Tibial artery (tissue), 4 donors: Measurements from ENCODE around the gene CKMT2.
A peak's percentile ranks its signal among the peaks of the same experiment; 100 is the strongest.

Experiments
- DNase-seq, 2 donors: peaks; one replicate each; pipeline ENCODE4 v3.0.0-alpha.2; 2019
- H3K27ac ChIP-seq, 2 donors: fragments of 200-600 bp; sonication (generic) in 1 of 2; 1 replicate in 1 of 2; 2 replicates in 1 of 2; pipeline ENCODE4 v1.5.1; 2018 to 2019; ENCODE audit warnings: mild to moderate bottlenecking in 1 of 2
- H3K27me3 ChIP-seq, 2 donors: fragments of 200-600 bp; sonication (generic) in 1 of 2; one replicate each; pipeline versions ENCODE4 v1.5.1 to v1.6.0; 2016 to 2019
- H3K36me3 ChIP-seq, 3 donors: fragments of 200-600 bp; sonication (generic) in 2 of 3; one replicate each; pipeline ENCODE4 v1.5.1; 2016 to 2019; ENCODE audit warnings: mild to moderate bottlenecking in 2 of 3
- H3K4me1 ChIP-seq, 4 donors: fragments of 200-600 bp; sonication (generic) in 2 of 4; 1 replicate in 3 of 4; 2 replicates in 1 of 4; pipeline ENCODE4 v1.5.1; 2016 to 2019
- H3K4me3 ChIP-seq, 2 donors: fragments of 200-600 bp; sonication (generic) in 1 of 2; 1 replicate in 1 of 2; 2 replicates in 1 of 2; pipeline ENCODE4 v1.5.1; 2018 to 2019; ENCODE audit warnings: mild to moderate bottlenecking in 2 of 2
- H3K9me3 ChIP-seq, 3 donors: fragments of 200-600 bp; sonication (generic) in 1 of 3; one replicate each; pipeline ENCODE4 v1.5.1; 2016 to 2019
- intact Hi-C: fragments of 100-400 bp; cut with DNase I; formaldehyde crosslinking; loops from one replicate; pipeline ENCODE4 v1.15.0; 2023; ENCODE audit warnings: low total_unique reads
- TF ChIP-seq, protein P1 (sequence below), 2 experiments: fragments of 200-600 bp in 1 of 2; fragments of 450-650 bp in 1 of 2; IDR thresholded peaks; one replicate each; pipeline ENCODE4 v1.5.1; 2017 to 2019; ENCODE audit warnings: antibody characterized with exemption in 2 of 2, mild to moderate bottlenecking in 1 of 2, moderate library complexity in 1 of 2

The CKMT2 gene

DNA sequence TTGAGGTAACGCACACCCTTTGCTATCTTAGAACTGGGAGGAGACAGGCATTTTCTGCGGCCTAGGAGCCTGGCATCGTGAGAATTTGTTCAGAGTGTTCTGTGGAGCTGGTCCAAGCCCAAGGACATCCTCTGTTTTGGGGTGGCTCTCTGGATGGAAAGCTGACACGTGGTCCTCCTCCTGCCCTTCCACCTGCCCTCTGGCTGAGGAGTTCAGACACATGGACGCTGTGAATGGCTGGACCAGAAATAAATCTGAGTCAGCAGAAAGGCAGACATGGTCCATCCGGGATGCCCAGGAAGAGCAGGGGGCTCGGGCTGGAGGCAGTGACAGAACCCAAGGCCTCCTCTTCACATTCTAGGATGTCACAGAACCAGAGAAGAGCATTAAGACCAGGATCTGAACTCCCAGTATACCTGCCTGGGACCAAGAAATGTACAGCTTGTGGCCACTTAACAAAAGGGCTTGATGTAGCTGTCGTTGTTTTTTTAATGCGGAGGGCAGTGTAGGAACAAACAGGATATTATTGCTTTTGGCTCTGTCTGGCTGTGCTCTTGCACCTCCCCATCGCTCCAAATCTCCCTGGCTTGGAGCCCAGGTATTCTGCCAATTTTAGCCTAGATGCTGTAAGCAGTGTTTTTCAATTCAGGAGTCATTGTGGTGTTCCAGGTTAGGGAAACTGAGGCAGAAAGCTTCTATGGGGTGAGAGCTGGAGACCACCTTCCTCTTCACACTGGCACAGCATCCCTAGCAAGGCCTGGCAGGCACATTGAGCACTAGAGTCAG is 2.4 kb downstream of the CKMT2 start:
- Histone ChIP-seq H3K9me3 (no peaks in the 10 kb centered on the region), H3K27me3 (no peaks in the 10 kb centered on the region), H3K27ac (peak overlapping the region; percentile 93 to 94), H3K4me3 (peak overlapping the region in 1 of 2 donors; percentile 0), H3K4me1 (peaks cover 0 to 67% (median 36%) of the 10 kb centered on the region in 4 donors), H3K36me3 (no peaks in the 10 kb centered on the region)
- intact Hi-C loops: no loop called here
- DNase-seq: peak; percentile 47 to 84
- TF ChIP-seq, protein P1, sequence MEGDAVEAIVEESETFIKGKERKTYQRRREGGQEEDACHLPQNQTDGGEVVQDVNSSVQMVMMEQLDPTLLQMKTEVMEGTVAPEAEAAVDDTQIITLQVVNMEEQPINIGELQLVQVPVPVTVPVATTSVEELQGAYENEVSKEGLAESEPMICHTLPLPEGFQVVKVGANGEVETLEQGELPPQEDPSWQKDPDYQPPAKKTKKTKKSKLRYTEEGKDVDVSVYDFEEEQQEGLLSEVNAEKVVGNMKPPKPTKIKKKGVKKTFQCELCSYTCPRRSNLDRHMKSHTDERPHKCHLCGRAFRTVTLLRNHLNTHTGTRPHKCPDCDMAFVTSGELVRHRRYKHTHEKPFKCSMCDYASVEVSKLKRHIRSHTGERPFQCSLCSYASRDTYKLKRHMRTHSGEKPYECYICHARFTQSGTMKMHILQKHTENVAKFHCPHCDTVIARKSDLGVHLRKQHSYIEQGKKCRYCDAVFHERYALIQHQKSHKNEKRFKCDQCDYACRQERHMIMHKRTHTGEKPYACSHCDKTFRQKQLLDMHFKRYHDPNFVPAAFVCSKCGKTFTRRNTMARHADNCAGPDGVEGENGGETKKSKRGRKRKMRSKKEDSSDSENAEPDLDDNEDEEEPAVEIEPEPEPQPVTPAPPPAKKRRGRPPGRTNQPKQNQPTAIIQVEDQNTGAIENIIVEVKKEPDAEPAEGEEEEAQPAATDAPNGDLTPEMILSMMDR (IDR thresholded peaks at IDR 0.05): no peak

DNA sequence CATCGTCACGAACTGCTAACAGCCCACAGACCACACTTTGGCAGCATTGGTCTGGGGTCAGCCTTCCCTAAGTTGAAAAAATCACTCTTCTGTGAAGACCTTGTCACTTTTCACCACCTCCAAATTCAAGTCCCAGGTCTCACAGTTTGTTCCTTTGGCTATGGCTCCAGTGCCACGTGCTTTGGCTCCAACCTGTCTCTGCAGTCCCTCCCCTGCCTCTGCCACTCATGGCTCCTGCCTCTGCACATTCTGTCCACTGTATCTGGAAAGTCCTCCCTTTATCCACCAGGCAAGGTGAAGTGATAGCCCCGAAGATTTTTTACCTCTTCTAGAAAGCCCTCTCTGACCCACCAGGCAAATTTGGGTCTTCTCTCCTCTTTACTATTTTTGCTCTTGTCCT is 5.3 kb downstream of the CKMT2 start:
- Histone ChIP-seq H3K4me1 (peaks cover 0 to 69% (median 37%) of the 10 kb centered on the region in 4 donors), H3K27me3 (no peaks in the 10 kb centered on the region), H3K36me3 (no peaks in the 10 kb centered on the region), H3K4me3 (no peak overlapping the region), H3K27ac (peak overlapping the region in 1 of 2 donors; percentile 24), H3K9me3 (no peaks in the 10 kb centered on the region)
- no peak for DNase-seq
- TF ChIP-seq, protein P1 (IDR thresholded peaks at IDR 0.05): no peak
- intact Hi-C loops: no loop called here

DNA sequence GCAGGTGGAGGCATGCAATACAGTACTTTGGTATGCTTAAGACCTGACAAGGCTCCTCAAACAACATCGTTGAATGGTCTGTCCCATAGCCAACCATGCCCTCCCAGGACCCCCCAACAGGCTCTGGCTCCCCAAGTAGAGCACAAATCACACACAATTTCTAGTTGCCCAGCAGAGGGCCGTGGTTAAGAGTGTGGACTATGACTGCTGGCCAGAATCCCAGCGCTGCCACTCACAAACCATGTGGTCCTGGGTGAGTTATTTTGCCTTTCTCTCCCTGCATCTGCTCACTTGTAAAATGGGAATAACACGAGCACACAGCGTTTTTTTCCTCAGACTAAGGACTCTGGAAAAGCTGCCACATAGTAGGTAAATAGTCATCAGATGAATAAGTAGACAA is 6.5 kb downstream of the CKMT2 start:
- peaks cover 0 to 69% (median 34%) of the 10 kb centered on the region in 4 donors for H3K4me1 ChIP-seq
- H3K27me3 ChIP-seq: no peaks in the 10 kb centered on the region
- peak in 1 of 2 donors; percentile 71 for DNase-seq
- no peak overlapping the region for H3K4me3 ChIP-seq
- no peaks in the 10 kb centered on the region for H3K36me3 ChIP-seq
- TF ChIP-seq, protein P1 (IDR thresholded peaks at IDR 0.05): no peak
- no peaks in the 10 kb centered on the region for H3K9me3 ChIP-seq
- peak overlapping the region; percentile 24 to 38 for H3K27ac ChIP-seq
- intact Hi-C loops: no loop called here

DNA sequence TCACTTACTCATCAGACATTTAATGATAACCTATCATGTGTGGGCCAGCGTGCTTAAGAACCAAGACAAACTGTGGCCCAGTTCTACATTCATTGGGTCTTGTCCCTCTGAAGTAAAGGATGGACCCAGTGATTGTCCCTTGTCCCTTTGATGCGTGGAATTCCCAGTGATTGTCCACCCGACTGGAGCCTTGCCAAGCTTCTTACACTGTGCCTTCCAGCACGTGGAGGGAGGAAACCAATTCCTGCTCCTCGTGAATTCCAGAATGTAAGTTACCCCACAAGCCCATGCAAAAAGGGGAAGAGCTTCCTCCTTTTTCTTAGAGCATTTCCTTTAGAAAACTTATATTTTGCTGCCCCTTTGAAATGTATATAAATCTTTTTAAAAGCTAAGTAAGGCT is 7.9 kb downstream of the CKMT2 start:
- TF ChIP-seq, protein P1 (IDR thresholded peaks at IDR 0.05): no peak
- DNase-seq: no peak
- no peaks in the 10 kb centered on the region for H3K36me3 ChIP-seq
- peaks cover 0 to 55% (median 21%) of the 10 kb centered on the region in 4 donors for H3K4me1 ChIP-seq
- no peak overlapping the region for H3K4me3 ChIP-seq
- H3K9me3 ChIP-seq: no peaks in the 10 kb centered on the region
- intact Hi-C loops: no loop called here
- H3K27me3 ChIP-seq: no peaks in the 10 kb centered on the region
- H3K27ac ChIP-seq: peak overlapping the region; percentile 35 to 38

DNA sequence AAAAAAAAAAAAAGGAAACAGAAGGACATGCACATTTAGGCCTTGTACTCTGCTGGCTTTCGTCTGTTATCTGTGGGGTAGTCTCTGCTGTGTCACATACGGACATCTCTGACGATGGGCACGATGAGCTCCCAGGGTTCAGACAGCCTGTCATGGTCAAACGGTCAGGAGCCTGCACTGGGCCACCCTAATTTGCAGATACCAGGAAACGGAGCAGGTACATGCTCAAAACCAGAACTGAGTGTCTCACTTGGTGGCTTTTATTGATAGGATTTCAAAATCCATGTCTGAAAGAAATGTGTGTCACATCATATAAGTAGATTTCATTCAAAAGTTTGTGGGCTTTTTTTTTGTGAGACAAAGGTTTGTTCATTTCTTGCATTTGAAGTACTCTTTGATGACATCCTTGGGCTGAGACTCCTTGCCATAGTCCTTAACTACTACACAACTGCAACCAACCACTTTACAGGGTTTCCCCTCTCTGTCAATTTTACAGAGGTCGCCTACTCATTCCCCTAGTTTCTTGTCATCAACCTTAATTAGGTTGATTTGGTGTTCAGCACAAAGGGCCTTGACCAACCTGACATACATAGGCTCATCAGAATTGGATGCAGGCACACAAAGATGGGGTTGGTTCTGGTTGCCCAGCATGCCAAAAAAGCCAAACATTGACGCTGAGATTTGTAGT is 9.0 kb downstream of the CKMT2 start:
- H3K27ac ChIP-seq: peak overlapping the region; percentile 52 to 55
- TF ChIP-seq, protein P1 (IDR thresholded peaks at IDR 0.05): no peak
- no peaks in the 10 kb centered on the region for H3K27me3 ChIP-seq
- peaks cover 0 to 49% (median 17%) of the 10 kb centered on the region in 4 donors for H3K4me1 ChIP-seq
- intact Hi-C loops: no loop called here
- H3K9me3 ChIP-seq: no peaks in the 10 kb centered on the region
- no peak for DNase-seq
- no peaks in the 10 kb centered on the region for H3K36me3 ChIP-seq
- H3K4me3 ChIP-seq: no peak overlapping the region
